IMR-90 (cell line): Measurements from ENCODE around the gene ST6GAL2. TPM values are rescaled to one million over a fixed set of nuclear protein-coding genes. Genes with fewer than 3 reads are reported as not detected.

Experiments
- ATAC-seq: fragments of 200-7000 bp; cut with Tn5 transposase; 2 replicates; pipeline ENCODE4 v1.9.1; 2020; ENCODE audit warnings: low read depth, mild to moderate bottlenecking, moderate library complexity
- BruUV-seq: library from RNA; stranded (reverse); fragments of 400-500 nt; replicated peaks from 2 replicates; lab custom pipeline; 2021; lab: Mats Ljungman, UMichigan
- CTCF ChIA-PET: fragments of 300-600 bp; formaldehyde crosslinking; extraction: SDS; loops from one replicate; lab custom pipeline; 2021; ENCODE audit warnings: antibody characterized with exemption; lab: Yijun Ruan, JAX
- POLR2A ChIA-PET: fragments of 300-600 bp; sonication (Branson Sonifier 250); formaldehyde crosslinking; loops from one replicate; lab custom pipeline; 2022; ENCODE audit warnings: antibody characterized with exemption; ENCODE audit not compliant: unreplicated experiment; lab: Charles Lee
- DNase-seq: peaks from one replicate; pipeline ENCODE4 v3.0.0; 2013
- H2AFZ ChIP-seq: replicated peaks from 2 replicates; pipeline ENCODE3; 2013; ENCODE audit warnings: low read length, mild to moderate bottlenecking; ENCODE audit not compliant: poor library complexity
- H2AK5ac ChIP-seq: 2 replicates; pipeline ENCODE4 v1.6.1; 2013; ENCODE audit warnings: low read depth, low read length, inconsistent platforms
- H2AK9ac ChIP-seq: replicated peaks from 2 replicates; pipeline ENCODE3; 2013; ENCODE audit warnings: mild to moderate bottlenecking, low read depth, low read length, moderate library complexity; ENCODE audit not compliant: poor library complexity
- H2BK120ac ChIP-seq: 2 replicates; pipeline ENCODE4 v1.6.1; 2013; ENCODE audit warnings: low read depth, low read length, inconsistent platforms
- H2BK15ac ChIP-seq: 3 replicates; pipeline ENCODE4 v1.6.1; 2013; ENCODE audit warnings: low read depth, low read length, inconsistent platforms
- H2BK20ac ChIP-seq: 2 replicates; pipeline ENCODE4 v1.6.1; 2013; ENCODE audit warnings: low read depth, mild to moderate bottlenecking, inconsistent platforms, low read length, moderate library complexity
- H2BK5ac ChIP-seq: 2 replicates; pipeline ENCODE4 v1.6.1; 2013; ENCODE audit warnings: mild to moderate bottlenecking, low read depth, low read length, inconsistent platforms; ENCODE audit not compliant: poor library complexity, severe bottlenecking
- H3K14ac ChIP-seq: replicated peaks from 2 replicates; pipeline ENCODE4 v1.6.1; 2013; ENCODE audit warnings: low read depth, low read length, inconsistent platforms
- H3K18ac ChIP-seq: 2 replicates; pipeline ENCODE4 v1.6.1; 2013; ENCODE audit warnings: low read depth, low read length, control low read depth
- H3K23ac ChIP-seq: 2 replicates; pipeline ENCODE4 v1.6.1; 2013; ENCODE audit warnings: low read depth, low read length, inconsistent platforms
- H3K27ac ChIP-seq: 2 replicates; pipeline ENCODE4 v1.5.1; 2013; ENCODE audit warnings: mild to moderate bottlenecking, control low read depth, low read length; ENCODE audit not compliant: insufficient read depth
- H3K27me3 ChIP-seq: 2 replicates; pipeline ENCODE4 v1.6.1; 2013; ENCODE audit warnings: low read length; ENCODE audit not compliant: control insufficient read depth, insufficient read depth
- H3K36me3 ChIP-seq: 2 replicates; pipeline ENCODE4 v1.6.1; 2013; ENCODE audit warnings: low read length, mixed read lengths; ENCODE audit not compliant: control insufficient read depth, insufficient read depth
- H3K4ac ChIP-seq: 2 replicates; pipeline ENCODE4 v1.6.1; 2013; ENCODE audit warnings: low read depth, low read length, inconsistent platforms
- H3K4me1 ChIP-seq: 2 replicates; pipeline ENCODE4 v1.6.1; 2013; ENCODE audit warnings: low read length, mixed read lengths; ENCODE audit not compliant: control insufficient read depth, insufficient read depth
- H3K4me2 ChIP-seq: 2 replicates; pipeline ENCODE4 v1.6.1; 2013; ENCODE audit warnings: low read depth, mild to moderate bottlenecking, control low read depth, low read length, moderate library complexity
- H3K4me3 ChIP-seq: 2 replicates; pipeline ENCODE4 v1.5.1; 2013; ENCODE audit warnings: low read depth, mild to moderate bottlenecking, control low read depth, low read length, moderate library complexity; ENCODE audit not compliant: insufficient read depth
- H3K56ac ChIP-seq: 2 replicates; pipeline ENCODE4 v1.6.1; 2013; ENCODE audit warnings: low read length, inconsistent platforms; ENCODE audit not compliant: insufficient read depth; ENCODE audit errors: extremely low read depth
- H3K79me1 ChIP-seq, 2 experiments: 2 replicates each; pipeline ENCODE4 v1.6.1; 2013; ENCODE audit warnings: low read length in 2 of 2, inconsistent platforms in 1 of 2, low read depth in 1 of 2
- H3K9ac ChIP-seq: 2 replicates; pipeline ENCODE4 v1.6.1; 2013; ENCODE audit warnings: low read depth, low read length, control low read depth
- H3K9me1 ChIP-seq: 2 replicates; pipeline ENCODE4 v1.6.1; 2013; ENCODE audit warnings: low read length, inconsistent platforms; ENCODE audit not compliant: insufficient read depth
- H3K9me3 ChIP-seq: 2 replicates; pipeline ENCODE4 v1.6.1; 2013; ENCODE audit warnings: low read length; ENCODE audit not compliant: control insufficient read depth, insufficient read depth
- H4K20me1 ChIP-seq: 2 replicates; pipeline ENCODE4 v1.6.1; 2013; ENCODE audit warnings: low read length, inconsistent platforms; ENCODE audit not compliant: insufficient read depth
- H4K5ac ChIP-seq: 2 replicates; pipeline ENCODE4 v1.6.1; 2013; ENCODE audit warnings: mild to moderate bottlenecking, low read depth, low read length, control low read depth
- H4K8ac ChIP-seq, 2 experiments: 2 replicates each; pipeline ENCODE4 v1.6.1; 2013; ENCODE audit warnings: low read depth in 2 of 2, low read length in 2 of 2, control low read depth in 1 of 2, inconsistent platforms in 1 of 2
- H4K91ac ChIP-seq: 2 replicates; pipeline ENCODE4 v1.6.1; 2013; ENCODE audit warnings: low read depth, low read length, inconsistent platforms; ENCODE audit not compliant: insufficient read depth
- BHLHE40 ChIP-seq: fragments of 150-350 bp; IDR thresholded peaks from 2 replicates; pipeline ENCODE4 v1.6.1; 2016; ENCODE audit warnings: mild to moderate bottlenecking, low read depth, low read length
- CEBPB ChIP-seq: IDR thresholded peaks from 2 replicates; pipeline ENCODE4 v1.6.1; 2012; ENCODE audit warnings: low read depth, low read length, improper control_type of control experiment
- CHD1 ChIP-seq: IDR thresholded peaks from 2 replicates; pipeline ENCODE4 v1.6.1; 2012; ENCODE audit warnings: low read depth, low read length, improper control_type of control experiment
- CTCF ChIP-seq: conservative IDR thresholded peaks from 2 replicates; pipeline ENCODE4 v1.5.1; 2012; ENCODE audit warnings: mild to moderate bottlenecking, low read depth, low read length, improper control_type of control experiment
- ELK1 ChIP-seq: fragments of 150-350 bp; IDR thresholded peaks from 2 replicates; pipeline ENCODE4 v1.6.1; 2016; ENCODE audit warnings: low read depth, mild to moderate bottlenecking, low read length, moderate library complexity, borderline replicate concordance
- FOS ChIP-seq: fragments of 150-350 bp; IDR thresholded peaks from 2 replicates; pipeline ENCODE4 v1.6.1; 2016; ENCODE audit warnings: low read depth, low read length
- MAFK ChIP-seq: IDR thresholded peaks from 2 replicates; pipeline ENCODE4 v1.6.1; 2012; ENCODE audit warnings: low read depth, low read length, improper control_type of control experiment
- MAZ ChIP-seq: IDR thresholded peaks from 2 replicates; pipeline ENCODE4 v1.6.1; 2012; ENCODE audit warnings: low read depth, mild to moderate bottlenecking, low read length, improper control_type of control experiment, moderate library complexity, borderline replicate concordance
- MXI1 ChIP-seq: IDR thresholded peaks from 2 replicates; pipeline ENCODE4 v1.6.1; 2012; ENCODE audit warnings: low read depth, mild to moderate bottlenecking, low read length, moderate library complexity, borderline replicate concordance
- NFE2L2 ChIP-seq: fragments of 150-350 bp; IDR thresholded peaks from 2 replicates; pipeline ENCODE4 v1.6.1; 2016; ENCODE audit warnings: low read depth, mild to moderate bottlenecking, low read length
- POLR2A ChIP-seq: IDR thresholded peaks from 2 replicates; pipeline ENCODE4 v1.6.1; 2012; ENCODE audit warnings: mild to moderate bottlenecking, low read depth, low read length
- RAD21 ChIP-seq: IDR thresholded peaks from 2 replicates; pipeline ENCODE4 v1.6.1; 2012; ENCODE audit warnings: low read length, improper control_type of control experiment
- RCOR1 ChIP-seq: IDR thresholded peaks from 2 replicates; pipeline ENCODE4 v1.6.1; 2012; ENCODE audit warnings: mild to moderate bottlenecking, low read length, improper control_type of control experiment; ENCODE audit not compliant: insufficient replicate concordance
- RFX5 ChIP-seq: IDR thresholded peaks from 2 replicates; pipeline ENCODE4 v1.8.0; 2012; ENCODE audit warnings: low read depth, mild to moderate bottlenecking, low read length, moderate library complexity
- SMC3 ChIP-seq: fragments of 150-350 bp; IDR thresholded peaks from 2 replicates; pipeline ENCODE4 v1.6.1; 2016; ENCODE audit warnings: low read depth, mild to moderate bottlenecking, antibody characterized with exemption, low read length, moderate library complexity
- USF2 ChIP-seq: fragments of 150-350 bp; IDR thresholded peaks from 2 replicates; pipeline ENCODE4 v1.6.1; 2017; ENCODE audit warnings: mild to moderate bottlenecking, antibody characterized with exemption, low read length, low read depth
- WGBS, 2 experiments: methylation state at CpG; one replicate each; pipeline versions ENCODE4 v1.1.5 to v1.1.7; 2013; ENCODE audit warnings: missing lambda C conversion rate in 2 of 2; ENCODE audit not compliant: insufficient read length in 1 of 2; ENCODE audit errors: extremely low coverage in 2 of 2; 5-methylcytosine and 5-hydroxymethylcytosine counted together
- dilution Hi-C: fragments of 300-500 bp; cut with HindIII; formaldehyde crosslinking; loops from one replicate; pipeline ENCODE4 v1.14.3; 2018; ENCODE audit warnings: low sequenced_read_pairs; ENCODE audit not compliant: unreplicated experiment
- in situ Hi-C: fragments of 300-500 bp; cut with MboI; formaldehyde crosslinking; loops from 3 replicates; pipeline ENCODE4 v1.14.3; 2019; ENCODE audit warnings: low sequenced_read_pairs, inconsistent platforms, mixed read lengths
- intact Hi-C: fragments of 100-400 bp; cut with micrococcal nuclease; formaldehyde crosslinking; loops from 2 replicates; pipeline ENCODE4 v1.10.0; 2022
- polyA plus RNA-seq, 3 experiments: library from polyadenylated mRNA; depleted of rRNA; stranded (reverse); fragments of >200 nt; gene quantifications; 2 replicates each; pipeline ENCODE4 v1.2.3, GENCODE V29; 2012; ENCODE audit warnings: low replicate concordance in 1 of 3
- total RNA-seq: library from RNA; depleted of rRNA; stranded (reverse); fragments of >200 nt; gene quantifications from 2 replicates; pipeline ENCODE4 v1.2.3, GENCODE V29; 2012

The ST6GAL2 gene
- total and polyA plus RNA-seq, 2 of the 4 experiments (the other 2 are of a cell fraction), result not detected

- H2BK120ac ChIP-seq, result no peak overlapping the region
- H3K4me1 ChIP-seq, result no peaks in the 10 kb centered on the region
- WGBS, 2 experiments, result 72% methylated on average over 2 of the region's 7 CpGs; no CpG with 5 or more reads in 1 of the 2 experiments
- no peak overlapping the region for H2BK15ac ChIP-seq
- no peak overlapping the region for H4K8ac ChIP-seq
- no peaks in the 10 kb centered on the region for H4K20me1 ChIP-seq
- no peak overlapping the region for H3K56ac ChIP-seq
- ATAC-seq (no peak), DNase-seq (no peak)
- H3K27ac ChIP-seq, result no peak overlapping the region
- dilution Hi-C loops (no loop called here), intact Hi-C loops (no loop called here), in situ Hi-C loops (no loop called here)
- H3K36me3 ChIP-seq, result no peaks in the 10 kb centered on the region
- ChIA-PET POLR2A (no interaction called here), CTCF (no interaction called here)
- no peak overlapping the region for H3K14ac ChIP-seq
- H3K4me2 ChIP-seq, result no peak overlapping the region
- no peak overlapping the region for H2BK5ac ChIP-seq
- no peak for TF ChIP-seq CEBPB
- TF ChIP-seq MXI1, result no peak
- no peak for TF ChIP-seq RFX5
- TF ChIP-seq USF2, result no peak
- no peak for TF ChIP-seq RAD21
- TF ChIP-seq POLR2A, result no peak
- TF ChIP-seq ELK1, result no peak
- TF ChIP-seq RCOR1, result no peak
- no peak for TF ChIP-seq CHD1
- TF ChIP-seq CTCF, result no peak
- no peak for TF ChIP-seq MAFK
- no peak for TF ChIP-seq SMC3
- TF ChIP-seq FOS, result no peak
- no peak for TF ChIP-seq MAZ
- TF ChIP-seq BHLHE40, result no peak
- no peak for TF ChIP-seq NFE2L2
- H3K9me1 ChIP-seq, result no peaks in the 10 kb centered on the region
- H3K18ac ChIP-seq, result no peak overlapping the region
- no peak overlapping the region for H4K5ac ChIP-seq
- no peaks in the 10 kb centered on the region for H3K27me3 ChIP-seq
- no peaks in the 10 kb centered on the region for H3K79me1 ChIP-seq
- H3K23ac ChIP-seq, result no peak overlapping the region
- no peak overlapping the region for H3K4me3 ChIP-seq
- peaks cover 5% of the 10 kb centered on the region for H3K9me3 ChIP-seq
- H4K91ac ChIP-seq, result no peak overlapping the region
- no peak overlapping the region for H3K9ac ChIP-seq
- H2AFZ ChIP-seq, result no peak overlapping the region
- no TSS peak for BruUV-seq
- no peak overlapping the region for H2AK5ac ChIP-seq
- no peak overlapping the region for H2AK9ac ChIP-seq
- H3K4ac ChIP-seq, result no peak overlapping the region
- H2BK20ac ChIP-seq, result no peak overlapping the region
Measured at GRCh38 chr2:106899786-106900530, 14.0 kb upstream of the ST6GAL2 start.
